Activated CD4-positive, alpha-beta T cell treated with anti-CD3 and anti-CD28 coated beads, Interleukin-2, amount 10 ng/mL, durations not matched to agents 7 days and 5 days (primary cell): ENCODE measurements around the gene KLHDC7B. TPM values are rescaled to one million over a fixed set of nuclear protein-coding genes. Genes with fewer than 3 reads are reported as not detected.
A peak's percentile ranks its signal among the peaks of the same experiment; 100 is the strongest.

Experiments
- CTCF ChIA-PET: fragments of 350-600 bp; sonication (Branson Sonifier 250); formaldehyde crosslinking; loops from one replicate; lab custom pipeline; 2021; ENCODE audit warnings: antibody characterized with exemption; lab: Charles Lee
- POLR2A ChIA-PET: fragments of 350-600 bp; sonication (Branson Sonifier 250); formaldehyde crosslinking; loops from one replicate; lab custom pipeline; 2021; ENCODE audit warnings: antibody characterized with exemption; lab: Charles Lee
- DNase-seq: peaks from one replicate; pipeline ENCODE4 v3.0.0-alpha.2; 2020
- H3K27ac Mint-ChIP-seq: one replicate; pipeline ENCODE4 v1.8.0; 2021; ENCODE audit warnings: mild to moderate bottlenecking, moderate library complexity, mixed read lengths
- H3K27me3 Mint-ChIP-seq: one replicate; pipeline ENCODE4 v1.8.0; 2021; ENCODE audit warnings: mixed read lengths
- H3K36me3 Mint-ChIP-seq: one replicate; pipeline ENCODE4 v1.8.0; 2021; ENCODE audit warnings: low read depth, mixed read lengths
- H3K4me1 Mint-ChIP-seq: one replicate; pipeline ENCODE4 v1.8.0; 2021; ENCODE audit warnings: mixed read lengths
- H3K4me3 Mint-ChIP-seq: one replicate; pipeline ENCODE4 v1.8.0; 2021; ENCODE audit warnings: mild to moderate bottlenecking, moderate library complexity, mixed read lengths
- H3K9me3 Mint-ChIP-seq: one replicate; pipeline ENCODE4 v1.8.0; 2021; ENCODE audit warnings: mixed read lengths
- total RNA-seq, 2 experiments: library from RNA; stranded (reverse); gene quantifications; one replicate each; pipeline ENCODE4 v1.2.3, GENCODE V29; 2021

Gene KLHDC7B
- total RNA-seq, 2 experiments from 2014 or later, result 15.6 to 16.0 TPM

DNA sequence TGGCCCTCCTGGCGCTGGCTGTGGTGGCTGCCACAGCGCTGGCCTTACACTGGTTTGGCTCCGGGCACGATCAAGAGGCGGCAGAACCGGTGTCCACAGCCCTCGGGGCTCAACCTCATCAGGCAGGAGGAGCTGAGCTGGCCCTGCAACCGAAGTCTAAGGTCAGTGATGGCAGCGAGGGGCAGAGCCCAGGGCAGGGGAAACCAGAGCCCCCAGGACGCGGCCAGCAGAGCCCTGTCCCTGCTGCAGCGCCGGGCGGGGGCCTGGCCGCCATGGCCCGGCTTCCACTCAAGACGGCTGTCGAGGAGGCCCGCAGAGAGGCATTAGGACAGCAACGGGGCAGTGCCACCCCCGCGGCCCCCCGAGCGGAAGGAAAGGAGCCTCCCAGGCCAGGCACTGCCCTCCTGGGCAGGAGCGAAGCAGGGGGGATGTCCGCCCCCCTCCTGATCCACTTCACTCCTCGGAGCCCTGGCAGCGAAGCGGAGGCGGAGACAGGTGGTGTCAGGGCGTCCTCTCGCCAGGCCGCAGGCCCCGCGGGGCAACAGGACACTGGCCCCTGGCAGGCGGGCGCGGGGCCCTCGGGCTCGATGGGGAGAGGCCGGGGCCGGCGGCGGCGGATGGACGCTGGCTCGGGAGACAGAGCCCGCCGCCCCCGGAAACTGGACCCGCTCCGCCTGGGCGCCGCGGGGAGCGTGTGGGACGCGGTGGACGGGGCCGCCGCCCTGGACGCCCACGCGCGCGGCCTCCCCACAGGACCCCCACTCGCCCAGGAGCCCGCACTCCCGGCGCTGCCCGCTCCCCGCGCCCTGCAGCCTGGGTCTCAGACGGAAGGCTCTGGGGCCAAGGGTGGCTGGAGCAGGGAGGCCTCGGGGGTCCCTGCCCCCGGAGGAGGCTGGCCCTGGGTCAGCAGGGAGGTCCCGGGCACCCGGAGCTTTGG, 895 bp downstream of the KLHDC7B start:
- ChIA-PET POLR2A (interaction anchor here (0.6 to 1.7 kb wide), 4 partner anchors 21 to 74 kb away, joined by 3 to 6 read pairs (median 4); partner anchors contain the start of gene SCO2), CTCF (interaction anchor here (1.0 to 5.0 kb wide), 6 partner anchors 12 to 29 kb away, joined by 3 to 64 read pairs (median 15); partner anchors contain the start of genes SCO2, SYCE3 and TYMP)
- H3K27ac Mint-ChIP-seq, result peak overlapping the region; percentile 92
- peak overlapping the region; percentile 63 for H3K4me3 Mint-ChIP-seq
- H3K9me3 Mint-ChIP-seq, result no peaks in the 10 kb centered on the region
- H3K36me3 Mint-ChIP-seq, result peaks cover 15% of the 10 kb centered on the region
- H3K27me3 Mint-ChIP-seq, result no peaks in the 10 kb centered on the region
- peaks cover 54% of the 10 kb centered on the region for H3K4me1 Mint-ChIP-seq
- DNase-seq, result no peak

DNA sequence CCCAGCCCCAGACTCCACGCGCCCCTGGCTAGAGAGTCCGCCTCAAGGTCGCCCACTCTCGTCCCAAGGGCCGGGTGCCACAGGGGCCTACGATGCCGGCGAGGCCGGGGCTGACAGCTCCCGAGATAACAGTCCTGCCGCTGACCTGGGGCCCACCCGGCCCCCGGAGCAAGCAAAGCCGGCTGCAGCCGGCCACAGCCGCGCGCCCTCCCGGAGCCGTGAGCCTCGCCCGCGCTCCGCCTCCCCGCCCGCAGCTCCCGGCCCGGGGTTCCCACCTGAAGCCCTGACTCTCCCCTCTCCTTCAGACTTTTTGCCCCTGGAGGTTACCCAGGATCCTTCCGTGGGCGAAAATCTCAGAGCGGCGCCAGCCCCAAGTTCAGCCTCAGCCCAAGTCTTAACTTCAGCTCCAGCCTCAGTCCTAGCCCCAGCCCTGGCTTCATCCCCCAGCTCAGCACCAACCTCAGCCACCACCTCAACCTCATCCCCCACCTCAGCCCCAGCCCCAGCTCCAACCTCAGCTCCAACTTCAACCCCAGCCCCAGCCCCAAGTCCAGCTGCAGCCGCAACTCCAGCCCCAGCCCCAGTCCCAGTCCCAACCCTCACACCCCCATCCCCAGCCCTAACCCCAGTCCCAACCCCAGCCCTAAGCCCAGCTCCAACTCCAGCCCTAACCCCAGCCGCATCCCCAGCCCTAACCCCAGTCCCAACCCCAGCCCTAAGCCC, 1.7 kb downstream of the KLHDC7B start:
- peak overlapping the region; percentile 67 for H3K4me3 Mint-ChIP-seq
- CTCF ChIA-PET, result interaction anchor here (1.1 to 5.0 kb wide), 9 partner anchors 8 to 74 kb away, joined by 3 to 64 read pairs (median 5); partner anchors contain the start of genes SCO2, SYCE3 and TYMP

DNA sequence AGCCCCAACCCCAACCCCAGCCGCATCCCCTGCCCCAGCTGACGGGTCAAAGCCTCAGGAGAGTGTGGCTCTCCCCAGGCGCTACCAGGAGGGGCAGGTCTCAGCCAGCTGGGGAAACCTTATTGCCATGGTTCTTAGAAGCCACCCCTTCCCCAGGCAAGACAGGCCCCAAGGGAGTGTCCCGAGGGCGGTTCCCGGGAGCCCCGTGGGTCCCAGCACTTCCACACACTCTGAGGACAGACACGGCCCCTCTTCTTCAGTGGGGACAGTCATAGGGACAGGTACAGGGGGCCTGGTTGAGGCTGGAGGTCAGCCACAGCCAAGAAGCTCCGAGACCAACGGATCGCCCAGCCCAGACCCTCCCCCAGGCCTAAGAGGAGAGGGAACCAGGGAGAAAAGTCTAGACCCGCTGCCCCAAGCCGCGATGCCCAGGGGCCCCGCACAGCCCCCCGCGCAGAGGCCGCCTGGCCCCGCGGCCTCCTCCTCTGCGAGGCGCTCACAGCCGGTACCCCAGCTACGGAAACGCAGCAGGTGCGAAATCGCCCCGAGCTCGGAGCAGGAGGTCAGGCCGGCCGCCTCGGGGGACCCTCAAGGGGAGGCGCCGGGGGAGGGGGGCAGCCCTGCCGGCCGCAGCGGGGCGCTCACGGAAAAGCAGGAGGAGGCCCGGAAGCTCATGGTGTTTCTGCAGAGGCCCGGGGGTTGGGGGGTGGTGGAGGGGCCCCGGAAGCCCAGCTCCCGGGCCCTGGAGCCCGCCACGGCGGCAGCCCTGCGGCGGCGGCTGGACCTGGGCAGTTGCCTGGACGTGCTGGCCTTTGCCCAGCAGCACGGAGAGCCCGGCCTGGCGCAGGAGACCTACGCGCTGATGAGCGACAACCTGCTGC, 2.6 kb downstream of the KLHDC7B start:
- H3K27ac Mint-ChIP-seq, result peak overlapping the region; percentile 94
- no peaks in the 10 kb centered on the region for H3K27me3 Mint-ChIP-seq
- peaks cover 45% of the 10 kb centered on the region for H3K4me1 Mint-ChIP-seq
- peaks cover 6% of the 10 kb centered on the region for H3K36me3 Mint-ChIP-seq
- peak overlapping the region; percentile 71 for H3K4me3 Mint-ChIP-seq
- POLR2A ChIA-PET, result interaction anchor here (0.6 to 1.7 kb wide), 6 partner anchors 9 to 72 kb away, joined by 3 to 6 read pairs (median 3); partner anchors contain the start of genes SCO2 and TYMP
- DNase-seq, result peak; percentile 63
- CTCF ChIA-PET, result interaction anchor here (0.9 to 5.0 kb wide), 11 partner anchors 9 to 75 kb away, joined by 3 to 64 read pairs (median 4); partner anchors contain the start of genes SCO2, SYCE3 and TYMP
- H3K9me3 Mint-ChIP-seq, result no peaks in the 10 kb centered on the region

More for the DNA sequence above, 1.7 kb downstream of the KLHDC7B start:
- no peak for DNase-seq
- Mint-ChIP-seq H3K36me3 (peaks cover 9% of the 10 kb centered on the region), H3K27ac (peak overlapping the region; percentile 85), H3K27me3 (no peaks in the 10 kb centered on the region), H3K9me3 (no peaks in the 10 kb centered on the region), H3K4me1 (peaks cover 48% of the 10 kb centered on the region)
- POLR2A ChIA-PET, result interaction anchor here (0.6 to 1.7 kb wide), 4 partner anchors 17 to 73 kb away, joined by 3 to 6 read pairs (median 3); partner anchors contain the start of genes SCO2 and TYMP

DNA sequence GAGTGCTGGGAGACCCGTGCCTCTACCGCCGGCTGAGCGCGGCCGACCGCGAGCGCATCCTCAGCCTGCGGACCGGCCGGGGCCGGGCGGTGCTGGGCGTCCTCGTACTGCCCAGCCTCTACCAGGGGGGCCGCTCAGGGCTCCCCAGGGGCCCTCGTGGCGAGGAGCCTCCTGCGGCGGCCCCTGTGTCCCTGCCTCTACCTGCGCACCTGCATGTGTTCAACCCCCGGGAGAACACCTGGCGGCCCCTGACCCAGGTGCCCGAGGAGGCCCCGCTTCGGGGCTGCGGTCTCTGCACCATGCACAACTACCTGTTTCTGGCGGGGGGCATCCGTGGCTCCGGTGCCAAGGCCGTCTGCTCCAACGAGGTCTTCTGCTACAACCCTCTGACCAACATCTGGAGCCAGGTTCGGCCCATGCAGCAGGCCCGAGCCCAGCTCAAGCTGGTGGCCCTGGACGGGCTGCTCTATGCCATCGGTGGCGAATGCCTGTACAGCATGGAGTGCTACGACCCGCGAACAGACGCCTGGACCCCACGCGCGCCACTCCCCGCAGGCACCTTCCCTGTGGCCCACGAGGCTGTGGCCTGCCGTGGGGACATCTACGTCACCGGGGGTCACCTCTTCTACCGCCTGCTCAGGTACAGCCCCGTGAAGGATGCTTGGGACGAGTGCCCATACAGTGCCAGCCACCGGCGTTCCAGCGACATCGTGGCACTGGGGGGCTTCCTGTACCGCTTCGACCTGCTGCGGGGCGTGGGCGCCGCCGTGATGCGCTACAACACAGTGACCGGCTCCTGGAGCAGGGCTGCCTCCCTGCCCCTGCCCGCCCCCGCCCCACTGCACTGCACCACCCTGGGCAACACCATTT, 3.5 kb downstream of the KLHDC7B start:
- ChIA-PET CTCF (interaction anchor here (0.9 to 5.8 kb wide), 8 partner anchors 10 to 76 kb away, joined by 3 to 64 read pairs (median 18); partner anchors contain the start of genes SCO2 and SYCE3), POLR2A (interaction anchor here (0.6 to 1.1 kb wide), 3 partner anchors 10 to 72 kb away, joined by 3 to 6 read pairs (median 3); no protein-coding TSS in a partner anchor)
- H3K9me3 Mint-ChIP-seq, result no peaks in the 10 kb centered on the region
- DNase-seq, result no peak
- peak overlapping the region; percentile 75 for H3K4me3 Mint-ChIP-seq
- H3K36me3 Mint-ChIP-seq, result peaks cover 6% of the 10 kb centered on the region
- H3K27me3 Mint-ChIP-seq, result no peaks in the 10 kb centered on the region
- peaks cover 45% of the 10 kb centered on the region for H3K4me1 Mint-ChIP-seq
- H3K27ac Mint-ChIP-seq, result peak overlapping the region; percentile 87

DNA sequence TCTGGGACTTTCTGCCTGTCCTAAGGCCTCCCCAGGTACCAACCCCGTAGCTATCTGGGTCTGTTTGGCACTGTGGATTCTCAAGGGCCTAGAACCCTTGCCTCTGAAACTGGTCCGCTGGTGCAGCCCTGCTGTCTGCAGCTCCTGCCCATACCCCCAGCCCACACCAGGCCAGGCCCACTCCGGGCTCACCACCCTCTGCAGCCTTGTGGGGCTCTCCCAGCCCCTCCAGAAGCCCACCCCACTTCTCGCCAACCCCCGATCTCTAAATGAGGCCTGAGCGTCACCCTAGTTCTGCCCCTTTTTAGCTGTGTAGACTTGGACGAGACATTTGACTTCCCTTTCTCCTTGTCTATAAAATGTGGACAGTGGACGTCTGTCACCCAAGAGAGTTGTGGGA, 4.7 kb downstream of the KLHDC7B start:
- DNase-seq, result no peak
- POLR2A ChIA-PET, result no interaction called here
- Mint-ChIP-seq H3K27ac (peak overlapping the region; percentile 80), H3K9me3 (no peaks in the 10 kb centered on the region), H3K4me1 (peaks cover 32% of the 10 kb centered on the region), H3K4me3 (peak overlapping the region; percentile 69), H3K36me3 (peaks cover 6% of the 10 kb centered on the region), H3K27me3 (peaks cover under 1% of the 10 kb centered on the region)
- CTCF ChIA-PET, result interaction anchor here (1.1 to 5.8 kb wide), 4 partner anchors 10 to 25 kb away, joined by 3 to 31 read pairs (median 18); partner anchors contain the start of genes SCO2 and SYCE3

DNA sequence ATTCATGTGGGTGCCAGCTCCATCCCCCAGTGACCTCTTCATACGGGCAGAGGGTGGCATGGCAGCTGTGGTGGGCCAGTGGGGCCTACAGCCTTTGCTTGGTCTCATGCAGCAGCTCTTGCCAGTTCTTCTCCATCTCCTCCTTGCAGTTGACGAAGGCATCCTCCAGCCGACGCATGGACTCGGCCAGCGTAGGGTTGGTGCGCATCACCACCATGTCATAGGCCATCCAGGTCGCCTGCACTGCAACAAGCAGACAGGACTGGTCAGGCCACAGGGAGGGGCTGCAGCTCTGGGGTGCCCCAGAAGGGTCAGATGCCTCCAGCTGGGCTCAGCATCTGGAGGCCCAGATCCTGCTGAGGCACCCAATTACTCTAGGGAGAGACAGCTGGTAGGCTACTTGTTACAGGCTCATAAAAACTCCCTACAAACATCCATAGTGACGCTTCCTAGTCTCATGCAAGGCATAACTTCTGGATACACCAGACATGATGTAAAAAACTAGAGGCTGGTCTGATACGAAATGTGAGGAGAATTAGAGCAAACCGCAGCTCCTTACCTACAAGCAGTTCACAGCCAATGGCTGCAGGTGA, 5.6 kb downstream of the KLHDC7B start:
- ChIA-PET POLR2A (interaction anchor here (0.6 kb wide), 1 partner anchor 11 kb away, joined by 4 read pairs; no protein-coding TSS in a partner anchor), CTCF (interaction anchor here (1.1 to 5.8 kb wide), 5 partner anchors 9 to 26 kb away, joined by 3 to 31 read pairs (median 7); partner anchors contain the start of genes SCO2 and SYCE3)
- DNase-seq, result no peak
- no peak overlapping the region for H3K4me3 Mint-ChIP-seq
- peaks cover 24% of the 10 kb centered on the region for H3K4me1 Mint-ChIP-seq
- H3K27ac Mint-ChIP-seq, result peak overlapping the region; percentile 50
- peaks cover 3% of the 10 kb centered on the region for H3K27me3 Mint-ChIP-seq
- H3K36me3 Mint-ChIP-seq, result peaks cover 6% of the 10 kb centered on the region
- H3K9me3 Mint-ChIP-seq, result no peaks in the 10 kb centered on the region

DNA sequence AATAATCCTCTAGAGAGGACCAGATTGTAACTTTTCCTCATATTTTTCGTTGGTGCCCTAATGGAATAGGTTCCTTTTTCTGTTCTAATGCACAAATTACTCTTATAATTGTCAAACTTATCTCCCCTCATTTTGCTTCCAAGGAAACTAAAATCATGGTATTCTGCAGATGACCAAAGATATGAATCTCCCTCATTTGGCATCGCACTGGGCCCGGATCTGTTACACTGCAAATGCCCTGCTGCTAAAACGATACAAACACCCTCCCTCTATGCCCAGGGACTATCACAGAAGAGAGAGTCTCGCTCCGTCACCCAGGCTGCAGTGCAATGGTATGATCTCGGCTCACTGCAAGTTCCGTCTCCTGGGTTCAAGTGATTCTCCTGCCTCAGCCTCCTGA, 7.6 kb downstream of the KLHDC7B start:
- no peak for DNase-seq
- H3K4me3 Mint-ChIP-seq, result no peak overlapping the region
- ChIA-PET CTCF (interaction anchor here (1.8 to 5.8 kb wide), 2 partner anchors 8 to 10 kb away, joined by 5 to 30 read pairs; partner anchors contain the start of genes KLHDC7B and SYCE3), POLR2A (no interaction called here)
- H3K27me3 Mint-ChIP-seq, result peaks cover 6% of the 10 kb centered on the region
- peaks cover 6% of the 10 kb centered on the region for H3K36me3 Mint-ChIP-seq
- no peaks in the 10 kb centered on the region for H3K9me3 Mint-ChIP-seq
- no peak overlapping the region for H3K27ac Mint-ChIP-seq
- H3K4me1 Mint-ChIP-seq, result peaks cover 20% of the 10 kb centered on the region

DNA sequence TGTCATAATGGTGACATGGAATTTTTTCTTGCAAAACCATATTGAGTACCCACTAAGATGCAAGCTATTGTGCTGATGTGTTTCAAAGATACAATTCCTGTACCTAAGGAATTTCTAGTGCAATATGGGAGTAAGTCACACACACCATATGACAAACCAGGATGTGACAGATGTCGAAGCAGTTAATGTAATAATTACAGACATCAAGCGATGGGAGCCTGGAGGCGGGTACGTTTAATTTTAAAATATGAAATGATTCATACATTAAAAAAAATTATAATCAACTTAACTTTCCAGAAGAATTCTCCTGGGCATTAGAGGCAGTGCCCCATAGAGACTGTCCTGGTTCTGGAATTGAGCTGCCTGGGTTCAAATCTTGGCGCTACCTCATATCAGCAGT, 11.0 kb downstream of the KLHDC7B start:
- Mint-ChIP-seq H3K27me3 (peaks cover 15% of the 10 kb centered on the region), H3K4me3 (no peak overlapping the region), H3K36me3 (no peaks in the 10 kb centered on the region), H3K4me1 (peaks cover 12% of the 10 kb centered on the region), H3K27ac (no peak overlapping the region), H3K9me3 (no peaks in the 10 kb centered on the region)
- CTCF ChIA-PET, result interaction anchor here (1.3 to 5.9 kb wide), 3 partner anchors 10 to 31 kb away, joined by 4 to 31 read pairs (median 5); partner anchors contain the start of genes KLHDC7B and SCO2
- POLR2A ChIA-PET, result interaction anchor here (0.6 kb wide), 1 partner anchor 22 kb away, joined by 5 read pairs; no protein-coding TSS in a partner anchor
- DNase-seq, result no peak

DNA sequence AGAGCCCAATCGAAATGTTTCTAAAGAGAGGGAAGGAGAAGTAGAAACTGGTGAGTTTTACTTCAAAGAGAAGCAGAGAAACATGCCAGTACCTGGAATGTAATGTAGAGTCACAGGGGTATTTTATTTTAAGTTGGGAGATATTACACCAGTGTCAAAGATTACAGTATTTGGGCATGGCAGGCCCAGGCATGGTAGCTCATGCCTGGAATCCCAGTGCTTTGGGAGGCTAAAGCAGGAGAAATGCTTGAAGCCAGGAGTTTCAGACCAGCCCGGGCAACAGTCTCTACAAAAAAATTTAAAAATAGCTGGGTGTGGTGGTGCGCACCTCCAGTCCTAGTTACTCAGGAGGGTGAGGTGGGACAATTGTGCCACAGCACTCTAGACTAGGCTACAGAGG, 14.3 kb downstream of the KLHDC7B start:
- peaks cover 21% of the 10 kb centered on the region for H3K27me3 Mint-ChIP-seq
- CTCF ChIA-PET, result interaction anchor here (1.0 to 5.9 kb wide), 4 partner anchors 9 to 49 kb away, joined by 3 to 31 read pairs (median 4); partner anchors contain the start of gene KLHDC7B
- no peak overlapping the region for H3K4me3 Mint-ChIP-seq
- no peaks in the 10 kb centered on the region for H3K9me3 Mint-ChIP-seq
- DNase-seq, result no peak
- H3K36me3 Mint-ChIP-seq, result no peaks in the 10 kb centered on the region
- no peak overlapping the region for H3K27ac Mint-ChIP-seq
- H3K4me1 Mint-ChIP-seq, result peaks cover 24% of the 10 kb centered on the region
- POLR2A ChIA-PET, result no interaction called here
